ENCODE results near the gene CHMP5. TPM values are rescaled to one million over a fixed set of nuclear protein-coding genes. Genes with fewer than 3 reads are reported as not detected.

Gene CHMP5
- total RNA-seq, 1 experiment from 2014 or later = 47.6 TPM

GRCh38 chr9:33230756-33231622 is 33.9 kb upstream of the CHMP5 start:
- WGBS (ENCODE audit: extremely low coverage, insufficient read length, low lambda C conversion rate) = no CpG with 5 or more reads among the region's 13 CpGs

More at GRCh38 chr9:33230756-33231622, 33.9 kb upstream of the CHMP5 start:
- Histone ChIP-seq H2BK120ac (ENCODE audit: low read depth, low read length, poor library complexity, severe bottlenecking) (no peak overlapping the region), H4K91ac (ENCODE audit: insufficient read length, low read depth, low read length) (no peak overlapping the region), H3K27me3 (ENCODE audit: insufficient read depth, low read length) (no peaks in the 10 kb centered on the region), H3K79me1 (ENCODE audit: insufficient read depth, low read depth, low read length, poor library complexity, severe bottlenecking) (no peaks in the 10 kb centered on the region), H3K23ac (ENCODE audit: insufficient read length, low read depth, low read length) (no peak overlapping the region), H4K20me1 (ENCODE audit: control insufficient read depth, insufficient read depth, insufficient read length) (no peaks in the 10 kb centered on the region), H3K9ac (ENCODE audit: extremely low read depth, insufficient read length, low read length) (no peak overlapping the region), H3K9me3 (ENCODE audit: control insufficient read depth, low read depth, low read length) (no peaks in the 10 kb centered on the region), H2BK15ac (ENCODE audit: low read depth, low read length) (no peak overlapping the region), H2BK5ac (ENCODE audit: insufficient read length, low read length) (no peak overlapping the region), H3K18ac (ENCODE audit: insufficient read length, low read depth, low read length) (no peak overlapping the region), H2AK5ac (ENCODE audit: insufficient read length, low read length) (no peak overlapping the region), H3K14ac (ENCODE audit: insufficient read depth, low read length) (no peak overlapping the region), H4K8ac (replicated peaks; ENCODE audit: insufficient read length, low read depth, low read length) (no peak overlapping the region), H3K23me2 (ENCODE audit: insufficient read length, low read depth, low read length, poor library complexity, severe bottlenecking) (no peaks in the 10 kb centered on the region), H3K4ac (ENCODE audit: low read depth, low read length) (no peak overlapping the region), H3T11ph (ENCODE audit: low read length) (no peak overlapping the region), H4K5ac (ENCODE audit: insufficient read length, low read depth, low read length) (no peak overlapping the region), H3K4me2 (ENCODE audit: insufficient read depth, insufficient read length, low read length) (no peak overlapping the region), H2BK12ac (ENCODE audit: insufficient read length, low read depth, low read length) (no peak overlapping the region), H2AFZ (ENCODE audit: low read length) (no peak overlapping the region), H3K56ac (ENCODE audit: insufficient read length, low read depth, low read length) (no peak overlapping the region), H2BK20ac (ENCODE audit: low read depth, low read length, poor library complexity, severe bottlenecking) (no peak overlapping the region), H3K79me2 (ENCODE audit: insufficient read depth, low read length) (no peaks in the 10 kb centered on the region), H3K27ac (ENCODE audit: insufficient read length, low read depth, low read length) (no peak overlapping the region), H3K4me1 (ENCODE audit: insufficient read depth, low read length) (no peaks in the 10 kb centered on the region)
- H3K36me3 Mint-ChIP-seq (ENCODE audit: insufficient read depth in 1 of 3, low read depth in 3 of 3) = no peaks in the 10 kb centered on the region
- H3K27ac Mint-ChIP-seq = no peak overlapping the region
- peaks cover 0 to 2% of the 10 kb centered on the region in 2 experiments; a peak in 1 of 5 replicates for H3K9me3 Mint-ChIP-seq
- H3K4me3 Mint-ChIP-seq = no peak overlapping the region
- DNase-seq = no peak
- peaks cover 0 to 8% of the 10 kb centered on the region in 2 experiments; a peak in 2 of 4 replicates for H3K4me1 Mint-ChIP-seq
- TF ChIP-seq, protein P1, sequence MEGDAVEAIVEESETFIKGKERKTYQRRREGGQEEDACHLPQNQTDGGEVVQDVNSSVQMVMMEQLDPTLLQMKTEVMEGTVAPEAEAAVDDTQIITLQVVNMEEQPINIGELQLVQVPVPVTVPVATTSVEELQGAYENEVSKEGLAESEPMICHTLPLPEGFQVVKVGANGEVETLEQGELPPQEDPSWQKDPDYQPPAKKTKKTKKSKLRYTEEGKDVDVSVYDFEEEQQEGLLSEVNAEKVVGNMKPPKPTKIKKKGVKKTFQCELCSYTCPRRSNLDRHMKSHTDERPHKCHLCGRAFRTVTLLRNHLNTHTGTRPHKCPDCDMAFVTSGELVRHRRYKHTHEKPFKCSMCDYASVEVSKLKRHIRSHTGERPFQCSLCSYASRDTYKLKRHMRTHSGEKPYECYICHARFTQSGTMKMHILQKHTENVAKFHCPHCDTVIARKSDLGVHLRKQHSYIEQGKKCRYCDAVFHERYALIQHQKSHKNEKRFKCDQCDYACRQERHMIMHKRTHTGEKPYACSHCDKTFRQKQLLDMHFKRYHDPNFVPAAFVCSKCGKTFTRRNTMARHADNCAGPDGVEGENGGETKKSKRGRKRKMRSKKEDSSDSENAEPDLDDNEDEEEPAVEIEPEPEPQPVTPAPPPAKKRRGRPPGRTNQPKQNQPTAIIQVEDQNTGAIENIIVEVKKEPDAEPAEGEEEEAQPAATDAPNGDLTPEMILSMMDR (conservative IDR thresholded peaks at IDR 0.05) = no peak
- H3K27me3 Mint-ChIP-seq (ENCODE audit: low read depth) = peaks cover 16% of the 10 kb centered on the region

All from H9 (cell line).